HG03432 (cell line): Measurements from ENCODE around the gene DNER.

Experiments
- ATAC-seq: cut with Tn5 transposase; IDR thresholded peaks from one replicate; pipeline ENCODE4 v1.9.1; 2021; ENCODE audit warnings: mild to moderate bottlenecking, moderate library complexity; ENCODE audit not compliant: unreplicated experiment

DNER gene

GRCh38 chr2:229446350-229446749 lies 268.0 kb downstream of the DNER start:
- no peak for ATAC-seq

GRCh38 chr2:229445501-229446211 lies 268.7 kb downstream of the DNER start:
- no peak for ATAC-seq

- no peak for ATAC-seq
These were observed 269.3 kb downstream of the DNER start for GRCh38 chr2:229445019-229445418.

- no peak for ATAC-seq
These were observed 270.6 kb downstream of the DNER start for GRCh38 chr2:229443546-229444268.

GRCh38 chr2:229443141-229443540 lies 271.2 kb downstream of the DNER start:
- ATAC-seq, result no peak

- no peak for ATAC-seq
These were observed 275.8 kb downstream of the DNER start for GRCh38 chr2:229438430-229439159.

GRCh38 chr2:229437467-229437866 lies 276.9 kb downstream of the DNER start:
- ATAC-seq, result no peak

- ATAC-seq, result no peak
These were observed 280.2 kb downstream of the DNER start for GRCh38 chr2:229434187-229434586.

GRCh38 chr2:229433351-229433750 lies 281.0 kb downstream of the DNER start:
- no peak for ATAC-seq

- no peak for ATAC-seq
These were observed 282.9 kb downstream of the DNER start for GRCh38 chr2:229431327-229431954.

GRCh38 chr2:229429589-229429988 lies 284.8 kb downstream of the DNER start:
- ATAC-seq, result no peak

- no peak for ATAC-seq
These were observed 287.9 kb downstream of the DNER start for GRCh38 chr2:229426464-229426863.

- no peak for ATAC-seq
These were observed 288.8 kb downstream of the DNER start for GRCh38 chr2:229425598-229425997.

GRCh38 chr2:229422063-229422462 lies 292.3 kb downstream of the DNER start:
- ATAC-seq, result no peak

GRCh38 chr2:229419158-229419557 lies 295.2 kb downstream of the DNER start:
- ATAC-seq, result no peak

GRCh38 chr2:229417916-229418315 lies 296.4 kb downstream of the DNER start:
- ATAC-seq, result no peak

- ATAC-seq, result no peak
These were observed 297.2 kb downstream of the DNER start for GRCh38 chr2:229417176-229417575.

- ATAC-seq, result no peak
These were observed 298.1 kb downstream of the DNER start for GRCh38 chr2:229416116-229416694.

GRCh38 chr2:229414631-229415030 lies 299.7 kb downstream of the DNER start:
- no peak for ATAC-seq

- ATAC-seq, result no peak
These were observed 301.7 kb downstream of the DNER start for GRCh38 chr2:229412686-229413085.

- no peak for ATAC-seq
These were observed 303.4 kb downstream of the DNER start for GRCh38 chr2:229410946-229411345.
